Progenitor cell of endocrine pancreas (in vitro differentiated cells): ENCODE results near the gene DHX34. TPM values are rescaled to one million over a fixed set of nuclear protein-coding genes. Genes with fewer than 3 reads are reported as not detected.
"Not testable (repeated sequence)": the region's sequence is repeated elsewhere in the genome, so short reads cannot be mapped to it uniquely, and the experiment has no call there.

Experiments used
- DNase-seq: peaks from one replicate; pipeline ENCODE4 v3.0.0; 2021; ENCODE audit warnings: low spot score; ENCODE audit not compliant: unreplicated experiment
- H3K27ac Mint-ChIP-seq: 2 replicates; pipeline ENCODE4 v1.8.0; 2021; ENCODE audit warnings: mild to moderate bottlenecking, moderate library complexity, mixed read lengths
- H3K27me3 Mint-ChIP-seq: 2 replicates; pipeline ENCODE4 v1.8.0; 2021; ENCODE audit warnings: mixed read lengths
- H3K36me3 Mint-ChIP-seq: 2 replicates; pipeline ENCODE4 v1.8.0; 2022; ENCODE audit warnings: mixed read lengths; ENCODE audit not compliant: insufficient read depth
- H3K4me1 Mint-ChIP-seq: 2 replicates; pipeline ENCODE4 v1.8.0; 2021; ENCODE audit warnings: low read depth, mixed read lengths
- H3K4me3 Mint-ChIP-seq: 2 replicates; pipeline ENCODE4 v1.8.0; 2021; ENCODE audit warnings: low read depth, mild to moderate bottlenecking, moderate library complexity, mixed read lengths
- H3K9me3 Mint-ChIP-seq: 2 replicates; pipeline ENCODE4 v1.8.0; 2021; ENCODE audit warnings: low read depth, mixed read lengths
- CTCF ChIP-seq: fragments of 200-600 bp; sonication (generic); IDR thresholded peaks from one replicate; pipeline ENCODE4 v1.5.0; 2021; ENCODE audit warnings: antibody characterized with exemption, mild to moderate bottlenecking; ENCODE audit not compliant: unreplicated experiment
- total RNA-seq: library from RNA; stranded (reverse); gene quantifications from 2 replicates; pipeline ENCODE4 v1.2.1, GENCODE V29; 2021

DHX34 gene
- total RNA-seq, 1 donor from 2014 or later, result 42.1 TPM

GRCh38 chr19:47380559-47380958 is 31.4 kb downstream of the DHX34 start:
- Mint-ChIP-seq H3K4me1 (no peaks in the 10 kb centered on the region), H3K36me3 (peaks cover 17% of the 10 kb centered on the region), H3K9me3 (no peaks in the 10 kb centered on the region), H3K27ac (no peak overlapping the region), H3K27me3 (no peaks in the 10 kb centered on the region), H3K4me3 (no peak overlapping the region)
- TF ChIP-seq CTCF, result no peak
- no peak for DNase-seq

GRCh38 chr19:47381121-47381520 is 32.0 kb downstream of the DHX34 start:
- peak overlapping the region; percentile 3 for H3K27ac Mint-ChIP-seq
- DNase-seq, result no peak
- H3K9me3 Mint-ChIP-seq, result no peaks in the 10 kb centered on the region
- no peak overlapping the region for H3K4me3 Mint-ChIP-seq
- TF ChIP-seq CTCF, result no peak
- no peaks in the 10 kb centered on the region for H3K27me3 Mint-ChIP-seq
- H3K36me3 Mint-ChIP-seq, result peaks cover 16% of the 10 kb centered on the region
- no peaks in the 10 kb centered on the region for H3K4me1 Mint-ChIP-seq

- no peaks in the 10 kb centered on the region for H3K9me3 Mint-ChIP-seq
- peaks cover 15% of the 10 kb centered on the region for H3K36me3 Mint-ChIP-seq
- H3K4me1 Mint-ChIP-seq, result no peaks in the 10 kb centered on the region
- H3K27me3 Mint-ChIP-seq, result no peaks in the 10 kb centered on the region
- TF ChIP-seq CTCF, result no peak
- DNase-seq, result no peak
- H3K4me3 Mint-ChIP-seq, result no peak overlapping the region
- H3K27ac Mint-ChIP-seq, result peak overlapping the region; percentile 3
These were observed 32.7 kb downstream of the DHX34 start for GRCh38 chr19:47381653-47382279.

GRCh38 chr19:47383890-47384289 is 34.8 kb downstream of the DHX34 start:
- H3K4me1 Mint-ChIP-seq, H3K27ac Mint-ChIP-seq, H3K9me3 Mint-ChIP-seq, H3K27me3 Mint-ChIP-seq, H3K4me3 Mint-ChIP-seq, DNase-seq: not testable (repeated sequence)
- H3K36me3 Mint-ChIP-seq, result peaks cover 15% of the 10 kb centered on the region

- H3K36me3 Mint-ChIP-seq, result peaks cover 13% of the 10 kb centered on the region
- H3K9me3 Mint-ChIP-seq, H3K4me3 Mint-ChIP-seq, H3K27ac Mint-ChIP-seq, DNase-seq, H3K27me3 Mint-ChIP-seq, H3K4me1 Mint-ChIP-seq: not testable (repeated sequence)
These were observed 35.4 kb downstream of the DHX34 start for GRCh38 chr19:47384533-47384932.

- H3K4me3 Mint-ChIP-seq, H3K27me3 Mint-ChIP-seq, H3K4me1 Mint-ChIP-seq, H3K36me3 Mint-ChIP-seq, DNase-seq, H3K9me3 Mint-ChIP-seq, H3K27ac Mint-ChIP-seq: not testable (repeated sequence)
These were observed 37.5 kb downstream of the DHX34 start for GRCh38 chr19:47386582-47386981.

GRCh38 chr19:47387623-47388022 is 38.5 kb downstream of the DHX34 start:
- H3K27me3 Mint-ChIP-seq, DNase-seq, H3K36me3 Mint-ChIP-seq, H3K27ac Mint-ChIP-seq, H3K4me1 Mint-ChIP-seq, H3K9me3 Mint-ChIP-seq, H3K4me3 Mint-ChIP-seq: not testable (repeated sequence)

- H3K9me3 Mint-ChIP-seq, DNase-seq, H3K4me1 Mint-ChIP-seq, H3K27ac Mint-ChIP-seq, H3K4me3 Mint-ChIP-seq, H3K36me3 Mint-ChIP-seq: not testable (repeated sequence)
- peaks cover 10% of the 10 kb centered on the region for H3K27me3 Mint-ChIP-seq
These were observed 39.6 kb downstream of the DHX34 start for GRCh38 chr19:47388721-47389120.
